ENCODE results near the gene MOK.
"Not testable (repeated sequence)": the region's sequence is repeated elsewhere in the genome, so short reads cannot be mapped to it uniquely, and the experiment has no call there.

The MOK gene

DNA sequence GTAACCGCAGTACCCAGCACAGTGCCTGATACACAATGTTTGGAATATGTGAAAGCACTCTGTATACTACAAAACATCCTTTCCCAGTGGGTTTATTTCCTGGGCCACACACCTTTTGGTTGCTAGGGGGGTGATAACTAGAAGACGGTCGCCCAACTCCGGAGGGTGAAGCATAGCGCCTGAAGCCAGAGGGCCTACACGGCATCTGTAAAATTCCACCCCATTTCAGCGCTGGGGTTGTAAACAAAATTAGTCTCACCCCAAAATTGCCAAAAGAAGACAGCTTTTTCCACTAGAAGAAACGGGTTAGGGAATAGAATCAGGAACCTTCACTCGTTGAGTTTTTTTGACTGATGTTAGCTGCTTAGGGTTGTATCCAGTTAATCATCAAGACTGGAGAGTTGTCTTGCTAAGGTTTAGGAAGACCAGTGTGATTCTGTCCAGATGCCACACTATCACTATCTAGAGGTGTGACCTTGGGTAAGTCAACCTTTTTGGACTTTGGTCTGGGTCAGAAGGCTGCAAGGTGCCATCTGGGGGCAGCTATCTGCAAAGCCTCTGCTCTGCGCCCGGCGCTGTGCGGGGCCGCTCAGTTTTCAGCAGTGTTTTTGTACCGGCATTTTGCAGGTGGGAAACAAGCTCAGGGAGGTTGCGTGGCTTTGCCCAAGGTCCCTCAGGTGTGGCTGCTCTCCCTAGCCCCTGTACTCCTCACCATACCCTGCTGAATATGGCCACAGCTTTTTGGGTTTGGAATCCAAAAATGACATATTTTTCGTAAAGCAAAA, 15.9 kb upstream of the MOK start:
- DNase-seq = no peak

DNA sequence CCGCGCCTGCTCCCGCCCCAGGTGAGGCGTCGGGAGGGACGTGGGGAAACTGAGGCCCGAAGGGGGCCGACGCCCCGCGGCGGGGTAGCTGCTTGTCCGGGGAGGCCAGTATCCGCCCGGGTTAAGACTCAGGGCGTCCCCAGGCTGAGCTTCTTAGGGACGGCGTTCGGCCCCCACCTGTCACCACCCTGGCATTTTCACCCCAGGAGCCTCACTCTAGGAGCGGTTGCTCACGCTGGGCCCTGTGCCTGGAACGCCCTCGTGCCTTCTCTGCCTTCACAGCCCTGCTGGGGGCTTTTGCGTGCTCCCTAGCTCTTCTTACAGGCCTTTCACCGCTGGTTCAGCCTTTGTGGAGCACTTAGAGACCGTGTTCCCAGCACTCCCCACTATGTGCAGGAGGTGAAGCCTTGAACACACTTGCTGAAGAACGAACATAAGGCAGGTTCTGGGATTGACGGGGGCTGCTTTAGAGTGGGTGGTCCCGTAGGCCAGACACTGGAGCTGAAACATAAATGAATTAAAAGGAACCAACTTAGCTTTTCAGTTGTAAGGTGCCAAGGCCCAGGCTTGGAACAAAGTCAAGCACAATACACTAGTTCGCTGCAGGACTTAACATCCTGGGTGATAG, 15.2 kb upstream of the MOK start:
- no peak for DNase-seq

- peak; percentile 89 for DNase-seq
Observed at GRCh38 chr14:102319351-102320032, 14.5 kb upstream of the MOK start, which contains the start of gene ZNF839. Gene ZNF839 (plus strand): TSS chr14:102319746. CDS start chr14:102319766, 20 bp downstream.

GRCh38 chr14:102318781-102319276, 13.9 kb upstream of the MOK start:
- no peak for DNase-seq

GRCh38 chr14:102317564-102318248, 12.7 kb upstream of the MOK start:
- peak; percentile 39 for DNase-seq

DNA sequence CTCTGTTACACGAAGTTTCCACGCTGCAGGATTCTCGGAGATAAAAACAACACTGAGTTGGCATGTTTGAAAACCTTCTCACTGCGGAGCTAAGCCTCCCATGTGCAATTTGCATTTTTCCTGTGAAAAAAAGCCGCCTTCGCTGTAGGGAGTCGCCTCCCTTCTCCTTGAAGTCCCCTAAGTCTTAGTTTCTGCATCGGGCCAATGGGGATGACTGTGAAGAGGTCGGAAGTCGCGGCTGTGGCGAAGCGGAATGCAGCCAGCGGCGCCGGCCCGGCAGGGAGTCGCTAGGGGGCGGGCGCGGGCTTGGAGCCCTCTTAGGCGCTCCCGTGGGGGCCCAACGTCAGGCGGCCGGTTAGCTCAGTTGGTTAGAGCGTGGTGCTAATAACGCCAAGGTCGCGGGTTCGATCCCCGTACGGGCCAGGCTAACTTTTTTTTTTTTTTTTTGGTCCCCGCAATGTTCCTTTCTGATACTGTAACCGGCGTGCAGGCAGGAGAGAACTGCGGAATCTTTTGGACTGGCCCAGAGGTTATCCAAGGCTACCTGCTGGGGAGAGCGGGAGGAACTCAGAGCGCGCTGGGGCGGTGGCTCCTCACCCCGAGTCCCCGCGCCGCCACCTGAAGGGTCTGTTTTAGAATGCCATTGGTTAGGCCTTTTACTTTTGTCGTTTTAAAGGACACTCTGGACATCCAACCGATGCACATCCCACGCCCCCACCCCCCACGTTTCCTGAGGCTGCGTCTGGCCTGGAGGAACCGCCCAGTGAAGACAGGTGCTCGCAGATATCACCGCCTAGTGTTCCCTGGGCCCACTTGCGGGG, 12.0 kb upstream of the MOK start:
- peak; percentile 76 for DNase-seq

DNA sequence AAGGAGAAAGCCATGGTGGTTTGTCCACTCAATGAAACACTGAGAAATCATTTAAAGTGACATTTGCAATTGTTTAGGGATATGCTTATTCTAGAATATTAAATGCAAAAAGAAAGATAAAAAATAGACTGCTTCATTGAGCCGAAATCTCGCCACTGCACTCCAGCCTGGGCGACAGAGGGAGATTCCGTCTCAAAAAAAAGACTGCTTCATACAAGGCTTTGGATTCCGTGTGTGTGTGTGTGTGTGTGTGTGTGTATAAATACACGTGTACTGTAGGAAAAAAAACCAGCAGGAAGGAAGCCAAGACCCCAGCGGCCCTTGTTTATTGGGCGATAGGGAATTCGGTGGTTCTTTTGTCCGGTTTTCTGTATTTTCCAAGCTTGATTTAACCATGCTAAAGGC, 11.4 kb upstream of the MOK start:
- no peak for DNase-seq

DNA sequence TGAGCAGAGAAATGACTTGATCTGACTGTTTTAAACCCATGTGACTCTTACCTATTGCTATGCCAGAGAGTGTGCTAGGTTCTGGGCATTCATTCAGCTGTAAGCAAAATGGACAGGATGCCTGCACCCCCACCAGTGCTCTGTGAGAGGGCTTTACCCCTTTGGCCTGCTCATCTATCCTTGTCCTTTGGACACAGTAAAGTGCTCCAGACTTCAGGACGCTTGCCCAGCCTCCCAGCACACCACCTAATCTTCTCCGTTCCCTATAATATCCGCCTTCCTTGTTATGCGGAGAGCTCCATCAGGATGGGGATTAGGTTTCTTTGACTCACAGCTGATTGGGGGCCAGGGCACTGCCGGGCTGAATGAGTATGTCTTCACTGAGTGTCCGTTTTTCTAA, 10.2 kb upstream of the MOK start:
- no peak for DNase-seq

- DNase-seq = peak; percentile 54
Observed at GRCh38 chr14:102314242-102315011, 9.5 kb upstream of the MOK start.

DNA sequence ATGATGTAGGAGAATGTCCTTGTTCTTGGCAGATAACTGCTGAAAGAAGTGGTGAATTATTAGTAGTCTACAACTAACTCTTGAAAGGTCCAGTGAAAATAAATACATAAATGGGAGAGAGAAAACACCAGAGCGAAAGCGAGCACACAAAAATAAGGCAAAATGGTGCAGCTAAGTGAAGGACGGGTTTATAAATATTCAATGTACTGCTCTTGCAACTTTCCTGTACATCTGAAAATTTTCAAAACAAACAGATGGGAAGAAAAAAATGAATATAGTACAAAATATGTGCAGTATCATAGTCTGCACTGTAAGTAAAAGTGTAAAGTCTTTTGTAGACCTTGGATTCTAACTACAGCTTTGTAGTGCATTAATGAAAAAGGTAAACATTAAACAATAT, 1.3 kb downstream of the MOK start:
- no peak for DNase-seq

DNA sequence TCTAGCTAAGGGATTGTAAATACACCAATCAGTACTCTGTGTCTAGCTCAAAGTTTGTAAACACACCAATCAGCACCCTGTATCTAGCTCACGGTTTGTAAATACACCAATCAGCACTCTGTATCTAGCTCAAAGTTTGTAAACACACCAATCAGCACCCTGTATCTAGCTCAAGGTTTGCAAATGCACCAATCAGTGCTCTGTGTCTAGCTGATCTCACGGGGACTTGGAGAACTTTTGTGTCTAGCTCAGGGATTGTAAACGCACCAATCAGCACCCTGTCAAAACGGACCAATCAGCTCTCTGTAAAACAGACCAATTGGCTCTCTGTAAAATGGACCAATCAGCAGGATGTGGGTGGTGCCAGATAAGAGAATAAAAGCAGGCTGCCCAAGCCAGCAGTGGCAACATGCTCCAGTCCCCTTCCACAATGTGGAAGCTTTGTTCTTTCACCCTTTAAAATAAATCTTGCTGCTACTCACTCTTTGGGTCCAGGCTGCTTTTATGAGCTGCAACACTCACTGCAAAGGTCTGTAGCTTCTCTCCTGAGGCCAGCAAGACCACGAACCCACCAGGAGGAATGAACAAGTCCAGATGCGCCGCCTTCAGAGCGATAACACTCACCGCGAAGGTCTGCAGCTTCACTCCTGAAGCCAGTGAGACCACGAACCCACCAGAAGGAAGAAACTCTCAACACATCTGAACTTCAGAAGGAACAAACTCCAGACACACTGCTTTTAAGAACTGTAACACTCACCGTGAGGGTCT, 6.5 kb downstream of the MOK start:
- DNase-seq = not testable (repeated sequence)

DNA sequence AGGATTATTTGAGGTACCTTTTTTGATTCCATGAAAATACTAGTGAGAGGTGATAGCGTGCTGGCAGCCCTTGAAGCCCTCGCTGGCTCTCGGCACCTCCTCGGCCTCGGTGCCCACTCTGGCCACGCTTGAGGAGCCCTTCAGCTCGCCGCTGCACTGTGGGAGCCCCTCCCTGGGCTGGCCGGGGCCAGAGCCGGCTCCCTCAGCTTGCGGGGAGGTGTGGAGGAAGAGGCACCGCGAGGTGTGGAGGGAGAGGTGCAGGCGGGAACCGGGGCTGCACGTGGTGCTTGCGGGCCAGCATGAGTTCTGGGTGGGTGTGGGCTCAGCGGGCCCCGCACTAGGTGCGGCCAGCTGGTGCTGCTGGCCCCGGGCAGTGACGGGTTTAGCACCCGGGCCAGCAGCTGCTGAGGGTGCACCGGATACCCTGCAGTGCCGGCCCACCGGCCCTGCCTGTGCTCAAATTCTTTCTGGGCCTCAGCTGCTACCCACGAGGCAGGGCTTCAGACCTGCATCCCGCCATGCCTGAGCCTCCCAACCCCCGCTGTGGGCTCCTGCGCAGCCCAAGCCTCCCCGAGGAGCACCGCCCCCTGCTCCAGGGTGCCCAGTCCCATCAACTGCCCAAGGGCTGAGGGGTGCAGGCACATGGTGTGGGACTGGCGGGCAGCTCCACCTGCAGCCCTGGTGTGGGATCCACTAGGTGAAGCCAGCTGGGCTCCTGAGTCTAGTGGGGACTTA, 7.4 kb downstream of the MOK start:
- DNase-seq = no peak

DNA sequence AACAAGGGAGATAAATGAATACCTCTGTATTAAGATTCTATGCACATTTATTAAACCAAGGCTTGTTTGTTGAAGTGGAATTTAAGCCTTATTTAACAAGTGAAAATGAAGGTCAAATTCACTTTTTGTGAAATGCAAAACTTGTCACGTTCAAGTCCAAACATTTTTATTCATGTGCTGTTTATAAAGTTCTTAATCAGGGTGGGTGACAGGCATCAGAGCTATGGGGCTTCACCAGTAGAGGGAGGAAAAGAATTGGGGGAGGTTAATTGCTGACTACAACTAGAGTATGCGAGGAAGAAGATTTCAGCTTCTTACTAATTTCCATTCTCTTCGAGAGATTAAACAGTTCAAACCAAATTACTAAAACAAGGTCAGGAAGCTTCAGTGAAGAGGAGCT, 9.7 kb downstream of the MOK start:
- no peak for DNase-seq

DNA sequence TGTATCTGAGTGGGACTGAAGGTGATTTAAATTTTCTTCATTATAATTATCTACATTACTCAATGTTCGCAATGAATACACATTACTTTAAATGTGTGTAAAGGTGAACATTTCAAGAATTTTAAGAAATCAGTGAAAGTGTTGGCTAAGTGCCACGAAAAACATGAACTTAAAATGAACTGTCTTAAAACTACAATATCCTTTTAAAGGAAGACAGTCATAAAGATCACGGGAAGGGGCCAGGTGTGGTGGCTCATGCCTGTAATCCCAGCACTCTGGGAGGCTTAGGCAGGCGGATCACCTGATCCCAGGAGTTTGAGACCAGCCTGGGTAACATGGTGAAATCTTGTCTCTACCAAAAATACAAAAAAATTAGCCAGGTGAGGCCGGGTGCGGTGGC, 11.2 kb downstream of the MOK start:
- DNase-seq = no peak

DNA sequence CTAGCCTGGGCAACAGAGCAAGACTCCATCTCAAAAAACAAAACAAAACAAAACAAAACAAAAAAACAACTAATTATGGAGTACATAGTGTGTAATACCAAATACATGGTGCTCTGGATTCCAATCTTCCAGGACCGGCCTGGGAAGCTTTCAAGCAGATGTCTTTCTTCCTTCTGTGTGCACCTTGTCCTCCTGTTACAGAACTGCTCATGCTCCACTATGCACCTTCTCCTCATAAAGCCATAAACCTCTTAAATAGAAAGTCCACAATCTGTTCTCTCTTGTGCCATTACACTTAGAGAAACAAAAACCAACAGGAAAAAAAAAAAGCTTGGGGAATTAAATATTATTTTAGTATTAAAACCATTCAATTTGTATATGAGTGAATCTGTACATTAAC, 12.5 kb downstream of the MOK start:
- no peak for DNase-seq

DNA sequence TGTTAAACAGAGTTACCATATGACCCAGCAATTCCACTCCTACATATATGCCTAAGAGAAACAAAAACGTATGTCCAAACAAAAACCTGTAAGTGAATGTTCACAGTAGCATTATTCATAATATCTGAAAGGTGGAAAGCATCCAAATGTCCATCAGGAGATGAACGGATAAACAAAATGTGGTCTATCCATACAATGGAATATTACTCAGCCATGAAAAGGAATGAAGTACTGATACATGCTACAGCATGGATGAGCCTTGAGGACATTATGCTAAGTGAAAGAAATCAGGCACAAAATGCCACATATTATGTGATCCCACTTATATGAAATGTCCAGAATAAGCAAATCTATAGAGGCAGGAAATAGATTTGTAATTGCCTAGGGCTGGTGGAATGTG, 16.8 kb downstream of the MOK start:
- no peak for DNase-seq

DNA sequence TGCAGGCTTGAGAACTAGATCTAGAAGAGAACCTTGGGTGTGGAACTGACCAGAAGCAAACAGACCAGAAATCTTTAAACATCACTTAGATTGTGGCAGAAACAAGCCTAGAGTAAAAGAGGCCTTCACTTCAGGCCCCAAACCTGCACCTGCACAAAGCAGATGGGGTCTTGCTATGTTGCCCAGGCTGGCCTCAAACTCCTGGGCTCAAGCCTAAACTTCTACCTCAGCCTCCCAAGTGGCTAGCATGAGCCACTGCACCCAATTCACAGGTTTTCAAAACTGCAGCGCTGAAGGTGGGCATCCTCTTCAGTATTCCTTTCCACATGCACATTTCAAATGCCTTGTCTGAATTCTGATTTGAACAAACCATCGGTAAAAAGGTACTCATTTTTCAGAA, 19.9 kb downstream of the MOK start:
- DNase-seq = no peak

DNA sequence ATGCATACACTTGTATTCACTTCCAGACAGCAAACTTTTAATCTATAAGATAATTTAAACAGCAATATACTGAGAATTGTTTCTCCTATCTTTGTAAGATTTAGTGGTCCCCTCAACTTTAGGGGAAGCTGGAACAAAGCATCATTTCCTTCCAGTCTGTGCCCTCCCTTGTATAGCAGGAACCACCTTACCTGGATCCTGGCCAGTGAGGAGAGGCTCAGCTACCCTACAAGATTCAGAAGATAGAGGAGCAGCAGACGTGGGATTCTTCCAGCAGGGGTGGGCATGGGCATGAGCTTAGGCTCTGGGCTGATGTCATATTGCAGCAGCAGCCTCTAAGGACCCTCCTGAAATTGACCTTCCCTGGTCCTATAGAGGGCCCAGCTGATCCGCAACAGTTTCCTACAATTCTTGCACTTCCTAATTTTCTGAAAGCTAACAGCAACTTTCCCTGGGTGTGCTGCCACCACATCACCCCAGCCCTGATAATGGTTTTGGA, 21.3 kb downstream of the MOK start:
- no peak for DNase-seq

- no peak for DNase-seq
Observed at GRCh38 chr14:102282751-102283465, 22.1 kb downstream of the MOK start.

All from NCI-H1436 (cell line).